ENCODE results near the gene AKAP8L. TPM values are rescaled to one million over a fixed set of nuclear protein-coding genes. Genes with fewer than 3 reads are reported as not detected.

The AKAP8L gene
- total RNA-seq, 2 donors from 2014 or later: 147 to 196 TPM

GRCh38 chr19:15433519-15434069 lies 14.8 kb upstream of the AKAP8L start:
- H3K27me3 ChIP-seq: no peaks in the 10 kb centered on the region
- no peak for ATAC-seq
- H3K4me3 ChIP-seq: peak overlapping the region in 1 of 2 donors; percentile 17
- DNase-seq: no peak
- peak overlapping the region; percentile 70 to 90 (median 76) for H3K27ac ChIP-seq
- no peaks in the 10 kb centered on the region for H3K36me3 ChIP-seq (replicated peaks in 1 of 2; ENCODE audit: insufficient read depth in 1 of 2, low read depth in 2 of 2)
- WGBS, 2 donors: 66 to 74% methylated on average over 8 of the region's 8 CpGs
- H3K9me3 ChIP-seq: no peaks in the 10 kb centered on the region
- TF ChIP-seq POLR2A (IDR thresholded peaks at IDR 0.05): no peak
- no peak for TF ChIP-seq CTCF (IDR thresholded peaks at IDR 0.05)
- intact Hi-C loops (cut with DNase I): no loop called here
- peaks cover 50% of the 10 kb centered on the region for H3K4me1 ChIP-seq

- Histone ChIP-seq H3K27me3 (no peaks in the 10 kb centered on the region), H3K4me3 (peak overlapping the region; percentile 17 to 60), H3K36me3 (replicated peaks in 1 of 2; ENCODE audit: insufficient read depth in 1 of 2, low read depth in 2 of 2) (no peaks in the 10 kb centered on the region), H3K27ac (peak overlapping the region; percentile 70 to 90 (median 76)), H3K4me1 (peaks cover 43% of the 10 kb centered on the region), H3K9me3 (no peaks in the 10 kb centered on the region)
- ATAC-seq (peak; percentile 96), DNase-seq (peak; percentile 90 to 92 (median 91))
- TF ChIP-seq POLR2A (IDR thresholded peaks at IDR 0.05): peak; percentile 40 to 62 (median 61)
- TF ChIP-seq CTCF (IDR thresholded peaks at IDR 0.05): peak in 2 of 7 experiments; percentile 6 to 17
- intact Hi-C loops (cut with DNase I): no loop called here
- WGBS, 2 donors: 0 to 1% methylated on average over 21 to 65 of the region's 75 CpGs
Measured at GRCh38 chr19:15432629-15433518, 14.1 kb upstream of the AKAP8L start.

- DNase-seq: peak in 2 of 4 donors; percentile 13 to 21
- TF ChIP-seq CTCF (IDR thresholded peaks at IDR 0.05) (no peak), POLR2A (IDR thresholded peaks at IDR 0.05) (no peak)
- H3K4me3 ChIP-seq: peak overlapping the region; percentile 86 to 98
- no peaks in the 10 kb centered on the region for H3K9me3 ChIP-seq
- H3K36me3 ChIP-seq (replicated peaks in 1 of 2; ENCODE audit: insufficient read depth in 1 of 2, low read depth in 2 of 2): peaks cover 0 to 3% of the 10 kb centered on the region in 2 donors
- ATAC-seq: no peak
- H3K27ac ChIP-seq: peak overlapping the region in 3 of 4 donors; percentile 1 to 52 (median 33)
- 0% methylated on average over 16 to 31 of the region's 44 CpGs for WGBS, 2 donors
- H3K27me3 ChIP-seq: no peaks in the 10 kb centered on the region
- intact Hi-C loops (cut with DNase I): no loop called here
- H3K4me1 ChIP-seq: peaks cover 35% of the 10 kb centered on the region
Measured at GRCh38 chr19:15432018-15432494, 13.3 kb upstream of the AKAP8L start.

- Histone ChIP-seq H3K4me3 (peak overlapping the region; percentile 86 to 98), H3K4me1 (peaks cover 34% of the 10 kb centered on the region), H3K9me3 (no peaks in the 10 kb centered on the region), H3K27me3 (no peaks in the 10 kb centered on the region), H3K36me3 (replicated peaks in 1 of 2; ENCODE audit: insufficient read depth in 1 of 2, low read depth in 2 of 2) (peaks cover 0 to 9% of the 10 kb centered on the region in 2 donors), H3K27ac (peak overlapping the region in 3 of 4 donors; percentile 1 to 52 (median 33))
- no peak for ATAC-seq
- intact Hi-C loops (cut with DNase I): no loop called here
- no peak for TF ChIP-seq CTCF (IDR thresholded peaks at IDR 0.05)
- no peak for TF ChIP-seq POLR2A (IDR thresholded peaks at IDR 0.05)
- WGBS, 2 donors: 7 to 13% methylated on average over 7 of the region's 7 CpGs
- no peak for DNase-seq
Measured at GRCh38 chr19:15431396-15432017, 12.7 kb upstream of the AKAP8L start.
